Measurements from ENCODE around the gene ZNF841.
"Not testable (repeated sequence)": the region's sequence is repeated elsewhere in the genome, so short reads cannot be mapped to it uniquely, and the experiment has no call there.

Gene ZNF841

GRCh38 chr19:52028780-52029123 lies 66.8 kb downstream of the ZNF841 start:
- peak overlapping the region; percentile 95 for H3K27ac Mint-ChIP-seq
- H3K36me3 Mint-ChIP-seq (ENCODE audit: low read depth) = peaks cover 88% of the 10 kb centered on the region
- H3K27me3 Mint-ChIP-seq = no peaks in the 10 kb centered on the region
- H3K4me3 Mint-ChIP-seq = peak overlapping the region; percentile 93
- H3K9me3 Mint-ChIP-seq = peaks cover 45% of the 10 kb centered on the region
- peaks cover 21% of the 10 kb centered on the region for H3K4me1 Mint-ChIP-seq (ENCODE audit: low read depth)

GRCh38 chr19:52028027-52028779 lies 67.4 kb downstream of the ZNF841 start, which contains the start of gene ZNF614:
TSS of gene ZNF614 (minus strand) at chr19:52028379. CDS start at chr19:52025745, 2,634 bp downstream.
- Mint-ChIP-seq H3K4me1 (ENCODE audit: low read depth) (peaks cover 21% of the 10 kb centered on the region), H3K36me3 (ENCODE audit: low read depth) (peaks cover 88% of the 10 kb centered on the region), H3K27ac (peak within 1 kb of the TSS; percentile 95), H3K9me3 (peaks cover 46% of the 10 kb centered on the region), H3K27me3 (no peaks in the 10 kb centered on the region), H3K4me3 (peak within 1 kb of the TSS; percentile 93)

- H3K36me3 Mint-ChIP-seq (ENCODE audit: low read depth) = peaks cover 89% of the 10 kb centered on the region
- not testable (repeated sequence) for H3K27ac Mint-ChIP-seq, H3K27me3 Mint-ChIP-seq
- H3K9me3 Mint-ChIP-seq = peaks cover 44% of the 10 kb centered on the region
- peaks cover 21% of the 10 kb centered on the region for H3K4me1 Mint-ChIP-seq (ENCODE audit: low read depth)
- peak overlapping the region; percentile 93 for H3K4me3 Mint-ChIP-seq
These were observed 69.1 kb downstream of the ZNF841 start for GRCh38 chr19:52026255-52026990.

- not testable (repeated sequence) for H3K4me3 Mint-ChIP-seq, H3K27ac Mint-ChIP-seq
These were observed 71.1 kb downstream of the ZNF841 start for GRCh38 chr19:52024478-52024877.

GRCh38 chr19:52022193-52022592 lies 73.4 kb downstream of the ZNF841 start:
- Mint-ChIP-seq H3K9me3 (peaks cover 64% of the 10 kb centered on the region), H3K36me3 (ENCODE audit: low read depth) (peaks cover 97% of the 10 kb centered on the region), H3K27ac (no peak overlapping the region), H3K4me1 (ENCODE audit: low read depth) (peaks cover 4% of the 10 kb centered on the region), H3K4me3 (no peak overlapping the region), H3K27me3 (no peaks in the 10 kb centered on the region)

More at GRCh38 chr19:52024478-52024877, 71.1 kb downstream of the ZNF841 start:
- H3K36me3 Mint-ChIP-seq (ENCODE audit: low read depth) = peaks cover 90% of the 10 kb centered on the region
- peaks cover 49% of the 10 kb centered on the region for H3K9me3 Mint-ChIP-seq
- peaks cover 18% of the 10 kb centered on the region for H3K4me1 Mint-ChIP-seq (ENCODE audit: low read depth)
- H3K27me3 Mint-ChIP-seq = not testable (repeated sequence)

- H3K4me3 Mint-ChIP-seq = no peak overlapping the region
- H3K4me1 Mint-ChIP-seq (ENCODE audit: low read depth) = no peaks in the 10 kb centered on the region
- no peak overlapping the region for H3K27ac Mint-ChIP-seq
- H3K36me3 Mint-ChIP-seq (ENCODE audit: low read depth) = peaks cover 97% of the 10 kb centered on the region
- no peaks in the 10 kb centered on the region for H3K27me3 Mint-ChIP-seq
- H3K9me3 Mint-ChIP-seq = peaks cover 71% of the 10 kb centered on the region
These were observed 75.1 kb downstream of the ZNF841 start for GRCh38 chr19:52020506-52020905.

All from stimulated activated naive CD8-positive, alpha-beta T cell treated with anti-CD3 and anti-CD28 coated beads, Interleukin-15, Interleukin-2, amounts not matched to agents 100 ng/mL and 50 ng/mL, for 24 hours (primary cell).